Adrenal gland (tissue), 5 donors: ENCODE results near the gene TMEM18.

Source experiments
- CTCF ChIP-seq, 6 experiments: fragments of 450-650 bp in 4 of 6; fragments of 200-600 bp in 2 of 6; sonication (generic) in 1 of 6; IDR thresholded peaks; 1 replicate in 5 of 6; 2 replicates in 1 of 6; pipeline versions ENCODE4 v1.5.1 to v1.8.0; 2016 to 2021; ENCODE audit warnings: antibody characterized with exemption in 6 of 6, mild to moderate bottlenecking in 2 of 6, moderate library complexity in 1 of 6
- POLR2A ChIP-seq, 2 donors: fragments of 450-650 bp; IDR thresholded peaks; one replicate each; pipeline ENCODE4 v1.6.1; 2017; ENCODE audit warnings: antibody characterized with exemption in 2 of 2, mild to moderate bottlenecking in 2 of 2, moderate library complexity in 1 of 2
- donor health status: DM: no; HTN: no; CAD: no.

GRCh38 chr2:657766-658165, 19.4 kb downstream of the TMEM18 start:
- TF ChIP-seq CTCF (IDR thresholded peaks at IDR 0.05) = no peak
- TF ChIP-seq POLR2A (IDR thresholded peaks at IDR 0.05) = no peak
